ENCODE measurements around the gene NEB.

The NEB gene

GRCh38 chr2:151670346-151670745, 63.9 kb downstream of the NEB start:
- no peak for TF ChIP-seq CTCF (IDR thresholded peaks at IDR 0.05)

GRCh38 chr2:151669585-151670081, 64.6 kb downstream of the NEB start:
- TF ChIP-seq CTCF (IDR thresholded peaks at IDR 0.05): no peak

DNA sequence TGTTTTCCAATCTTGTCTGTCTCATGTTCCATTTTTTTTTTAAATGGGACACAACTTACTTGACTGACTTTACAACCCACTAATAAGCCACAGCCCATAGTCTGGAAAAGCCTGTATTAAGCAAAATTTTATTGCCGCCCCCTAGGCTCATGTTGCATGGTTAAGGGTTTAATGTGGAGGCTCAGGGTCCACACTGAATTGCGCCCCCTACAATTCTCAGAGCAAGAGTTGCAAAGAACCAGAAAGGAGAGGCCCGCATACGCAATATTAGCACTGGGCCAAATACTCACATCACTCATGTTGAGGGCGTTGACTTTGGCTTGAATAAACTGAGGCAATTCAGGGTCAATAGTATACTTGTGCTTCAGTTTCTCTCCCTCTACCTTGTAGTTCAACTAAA, 65.5 kb downstream of the NEB start:
- no peak for TF ChIP-seq CTCF (IDR thresholded peaks at IDR 0.05)

GRCh38 chr2:151665959-151666358, 68.3 kb downstream of the NEB start:
- no peak for TF ChIP-seq CTCF (IDR thresholded peaks at IDR 0.05)

- no peak for TF ChIP-seq CTCF (IDR thresholded peaks at IDR 0.05)
These were observed 69.8 kb downstream of the NEB start for GRCh38 chr2:151664520-151664919.

GRCh38 chr2:151661625-151662024, 72.7 kb downstream of the NEB start:
- no peak for TF ChIP-seq CTCF (IDR thresholded peaks at IDR 0.05)

- TF ChIP-seq CTCF (IDR thresholded peaks at IDR 0.05): no peak
These were observed 76.2 kb downstream of the NEB start for GRCh38 chr2:151658081-151658480.

GRCh38 chr2:151657667-151658076, 76.6 kb downstream of the NEB start:
- no peak for TF ChIP-seq CTCF (IDR thresholded peaks at IDR 0.05)

Measured in LNCAP (cell line).